Measurements from ENCODE around the gene GNA12.

Gene GNA12

GRCh38 chr7:2800931-2801688 is 43.0 kb downstream of the GNA12 start:
- no peak for DNase-seq

- no peak for DNase-seq
These were observed 43.7 kb downstream of the GNA12 start for GRCh38 chr7:2800220-2800930.

- no peak for DNase-seq
These were observed 44.9 kb downstream of the GNA12 start for GRCh38 chr7:2799253-2799652.

- no peak for DNase-seq
These were observed 45.4 kb downstream of the GNA12 start for GRCh38 chr7:2798669-2799068.

GRCh38 chr7:2796358-2797352 is 47.5 kb downstream of the GNA12 start:
- no peak for DNase-seq

GRCh38 chr7:2795906-2796305 is 48.2 kb downstream of the GNA12 start:
- DNase-seq, result no peak

- no peak for DNase-seq
These were observed 49.1 kb downstream of the GNA12 start for GRCh38 chr7:2794836-2795636.

GRCh38 chr7:2792856-2793487 is 51.1 kb downstream of the GNA12 start:
- no peak for DNase-seq

GRCh38 chr7:2792235-2792634 is 51.9 kb downstream of the GNA12 start:
- DNase-seq, result no peak

GRCh38 chr7:2791390-2791789 is 52.7 kb downstream of the GNA12 start:
- no peak for DNase-seq

GRCh38 chr7:2787251-2787951 is 56.7 kb downstream of the GNA12 start:
- DNase-seq, result no peak

GRCh38 chr7:2786607-2787116 is 57.4 kb downstream of the GNA12 start:
- DNase-seq, result no peak

- no peak for DNase-seq
These were observed 59.0 kb downstream of the GNA12 start for GRCh38 chr7:2785071-2785500.

- DNase-seq, result no peak
These were observed 61.5 kb downstream of the GNA12 start for GRCh38 chr7:2782565-2782964.

- DNase-seq, result no peak
These were observed 62.0 kb downstream of the GNA12 start for GRCh38 chr7:2782121-2782520.

- no peak for DNase-seq
These were observed 62.5 kb downstream of the GNA12 start for GRCh38 chr7:2781636-2782035.

- DNase-seq, result no peak
These were observed 65.1 kb downstream of the GNA12 start for GRCh38 chr7:2779051-2779450.

GRCh38 chr7:2777898-2778535 is 66.1 kb downstream of the GNA12 start:
- no peak for DNase-seq

- DNase-seq, result no peak
These were observed 67.7 kb downstream of the GNA12 start for GRCh38 chr7:2776401-2776800.

- no peak for DNase-seq
These were observed 68.3 kb downstream of the GNA12 start for GRCh38 chr7:2775785-2776184.
